Hepatic stellate cell (primary cell): ENCODE data around the gene FCN2.

Experiments
- DNase-seq: peaks from one replicate; pipeline ENCODE4 v3.0.0; 2011; ENCODE audit warnings: low spot score

Gene FCN2

DNA sequence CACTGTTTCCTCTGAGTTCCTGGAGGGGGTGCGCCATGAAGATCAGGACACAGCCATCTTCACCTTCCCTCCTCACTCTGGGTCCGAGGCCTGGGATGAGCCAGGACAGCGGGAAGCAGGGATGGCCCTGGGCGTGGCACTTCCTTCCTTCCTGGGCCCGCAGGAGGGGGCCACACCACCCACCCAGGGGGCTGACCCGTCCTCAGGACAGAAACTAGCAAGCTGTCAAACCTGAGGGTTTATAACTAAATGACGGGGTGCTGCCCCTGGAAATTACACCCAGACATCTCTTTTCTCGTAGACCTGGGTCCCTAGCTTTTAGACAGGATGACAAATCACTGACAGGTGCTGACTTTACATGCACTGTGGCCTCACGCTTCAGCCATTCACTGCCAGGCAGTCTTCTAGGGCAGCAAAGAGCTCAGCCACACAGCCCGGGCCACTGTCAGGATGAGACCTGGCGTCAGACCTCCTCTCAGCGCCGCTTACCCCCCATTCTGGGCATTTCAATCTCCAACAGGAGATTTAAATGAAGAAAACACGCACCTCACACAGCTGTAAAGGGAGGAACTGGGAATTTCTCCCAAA is 8.1 kb downstream of the FCN2 start:
- DNase-seq = no peak

DNA sequence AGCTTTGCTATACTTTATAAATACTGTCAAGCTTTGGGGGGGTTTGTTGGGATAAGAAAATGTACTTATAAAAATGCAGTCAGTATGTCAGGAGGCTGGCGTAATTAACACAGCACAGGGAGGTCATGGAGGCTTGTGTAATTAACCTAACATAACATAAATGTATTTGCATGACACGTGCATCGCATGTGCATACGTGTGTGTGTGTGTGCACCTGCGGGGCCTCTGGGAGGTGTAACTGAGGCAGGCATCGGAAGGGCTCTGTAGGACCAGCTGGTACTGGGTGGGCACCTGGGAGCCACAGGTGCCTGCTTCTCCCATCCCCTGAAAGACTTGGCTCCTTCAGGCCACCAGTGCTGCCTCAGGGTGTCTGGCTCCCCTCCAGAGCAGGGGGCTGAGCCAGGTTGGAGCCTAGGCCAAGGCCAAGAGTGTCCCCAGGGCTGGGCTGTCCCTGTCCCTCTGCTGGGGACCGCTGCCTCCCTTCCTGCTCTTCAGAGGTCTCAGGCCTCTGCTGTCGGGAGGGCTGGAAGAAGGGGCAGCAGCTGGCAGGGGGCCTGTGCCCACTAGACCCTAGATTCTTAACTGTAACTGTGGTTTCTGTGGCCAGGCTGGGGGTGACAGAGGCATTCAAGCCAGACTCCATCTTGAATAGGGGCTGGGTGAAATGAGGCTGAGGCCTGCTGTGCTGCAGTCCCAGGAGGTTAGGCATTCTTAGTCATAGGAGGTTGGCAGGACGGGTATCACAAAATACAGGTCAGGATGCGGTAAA is 9.0 kb downstream of the FCN2 start:
- no peak for DNase-seq

GRCh38 chr9:134890155-134890495 is 9.5 kb downstream of the FCN2 start:
- no peak for DNase-seq

GRCh38 chr9:134891053-134891452 is 10.4 kb downstream of the FCN2 start:
- DNase-seq = no peak

- DNase-seq = no peak
Observed at GRCh38 chr9:134891713-134892112, 11.1 kb downstream of the FCN2 start.

DNA sequence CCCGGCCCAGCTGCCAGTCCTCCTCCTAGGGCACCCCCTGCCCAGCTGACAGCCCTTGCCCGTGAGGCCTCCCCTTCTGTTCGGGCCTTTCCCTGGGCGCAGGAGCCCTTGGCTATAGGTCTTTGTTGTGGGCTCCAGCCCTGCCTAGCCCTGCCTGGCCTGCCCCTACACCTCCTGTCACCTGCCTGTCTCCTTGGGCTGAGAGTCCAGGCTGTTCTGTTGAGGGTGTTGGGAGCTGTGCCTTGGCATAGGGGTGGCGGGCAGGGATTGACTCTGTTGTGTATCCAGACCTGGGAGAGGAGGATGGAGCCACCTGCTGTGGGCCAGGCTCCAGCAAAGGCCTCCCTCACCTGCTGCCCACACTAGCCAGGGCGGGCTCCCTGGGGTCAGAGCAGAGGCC is 11.6 kb downstream of the FCN2 start:
- no peak for DNase-seq

GRCh38 chr9:134892820-134893420 is 12.3 kb downstream of the FCN2 start:
- DNase-seq = no peak

GRCh38 chr9:134894136-134894860 is 13.7 kb downstream of the FCN2 start:
- DNase-seq = no peak

- DNase-seq = no peak
Observed at GRCh38 chr9:134895097-134895496, 14.5 kb downstream of the FCN2 start.

GRCh38 chr9:134895567-134895907 is 14.9 kb downstream of the FCN2 start:
- no peak for DNase-seq

DNA sequence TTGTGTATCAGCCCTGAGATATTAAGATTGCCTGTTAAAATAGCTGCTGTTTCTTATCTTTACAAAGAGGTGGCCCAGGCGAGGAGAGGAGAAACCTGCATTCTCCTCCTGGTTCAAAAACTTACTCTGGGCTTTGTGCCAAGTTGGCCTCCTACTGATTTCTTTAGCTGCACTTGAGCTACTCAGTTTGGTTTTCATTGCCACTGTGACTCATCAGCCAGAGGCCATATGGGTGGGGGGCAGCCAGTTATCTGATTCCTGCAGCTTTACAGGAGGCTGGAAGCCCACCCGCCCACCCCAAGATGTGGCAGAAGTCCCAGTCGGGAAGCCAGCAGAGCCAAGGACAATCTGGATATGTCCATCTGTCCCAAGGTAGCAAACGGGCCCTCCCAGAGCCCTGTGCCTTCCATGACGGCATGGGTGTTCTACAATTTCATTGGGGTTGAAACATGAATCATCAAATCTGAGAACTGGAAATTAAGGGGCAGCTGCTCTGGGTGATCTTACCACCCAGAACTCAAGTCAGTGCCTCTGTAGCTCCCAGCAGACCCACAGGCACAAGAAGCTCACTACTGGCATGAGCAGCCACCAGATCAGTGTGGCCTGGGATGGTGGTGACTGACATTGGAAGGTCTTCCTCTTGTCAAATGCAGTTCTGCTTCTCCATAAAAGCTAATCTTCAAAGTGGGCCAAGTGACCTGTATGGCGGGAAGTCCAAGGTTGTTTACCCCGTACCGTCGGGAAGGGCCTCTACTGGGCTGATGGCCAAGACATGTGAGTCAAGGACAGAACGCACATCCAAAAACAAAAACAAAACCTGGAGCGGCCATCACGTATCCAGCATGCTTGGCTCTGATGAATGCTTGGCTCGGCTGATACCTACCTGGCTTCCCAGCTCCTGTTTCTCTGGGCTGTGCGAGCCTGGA is 15.6 kb downstream of the FCN2 start:
- DNase-seq = peak; percentile 37

- no peak for DNase-seq
Observed at GRCh38 chr9:134896834-134897583, 16.4 kb downstream of the FCN2 start.

GRCh38 chr9:134897584-134898170 is 17.1 kb downstream of the FCN2 start:
- no peak for DNase-seq

GRCh38 chr9:134898319-134898718 is 17.7 kb downstream of the FCN2 start:
- DNase-seq = no peak

- DNase-seq = no peak
Observed at GRCh38 chr9:134899168-134899567, 18.6 kb downstream of the FCN2 start.

- DNase-seq = no peak
Observed at GRCh38 chr9:134899818-134900217, 19.2 kb downstream of the FCN2 start.

- no peak for DNase-seq
Observed at GRCh38 chr9:134902936-134903335, 22.3 kb downstream of the FCN2 start.

DNA sequence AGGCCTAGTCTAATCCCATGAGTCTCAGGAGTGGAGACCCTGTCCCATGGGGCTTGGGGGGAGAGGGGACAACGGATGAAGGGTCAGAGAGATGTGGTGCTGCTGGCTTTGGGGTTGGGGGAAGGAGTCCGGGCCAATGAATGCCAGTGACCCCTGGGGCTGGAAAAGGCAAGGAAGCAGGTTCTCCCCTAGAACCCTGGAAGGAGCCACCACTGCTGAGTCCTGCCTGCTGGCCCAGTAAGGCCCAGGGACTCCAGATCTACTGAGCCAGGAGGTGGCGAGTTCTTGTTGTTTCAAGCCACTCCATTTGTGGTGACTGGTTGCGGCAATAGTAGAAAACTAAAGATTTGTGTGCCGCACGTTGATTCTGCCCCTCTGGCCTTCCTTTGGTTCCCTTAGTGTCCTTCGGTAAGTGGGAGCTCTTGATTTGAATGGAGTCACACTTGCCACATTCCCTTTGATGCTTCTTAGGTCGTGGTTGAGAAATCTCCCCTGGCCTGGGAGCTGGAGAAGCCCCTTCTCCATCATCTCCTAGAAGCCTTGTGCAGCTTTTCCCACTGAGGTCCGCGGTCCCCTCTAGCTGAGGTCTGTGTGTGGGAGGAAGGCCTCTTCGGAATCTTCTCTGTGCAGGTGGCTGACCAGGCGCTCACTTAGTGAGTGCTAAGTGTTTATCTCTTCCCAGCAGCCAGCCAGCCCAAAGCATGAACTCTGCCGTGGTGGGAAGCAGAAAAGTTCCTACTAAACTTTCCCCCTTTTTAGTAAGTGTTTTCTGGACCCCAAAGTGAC is 28.1 kb downstream of the FCN2 start:
- DNase-seq = no peak

- no peak for DNase-seq
Observed at GRCh38 chr9:134909511-134910481, 29.2 kb downstream of the FCN2 start.
